K562 (cell line): ENCODE data around the gene TIMP2.

Experiments used
- ARID1B ChIP-seq: fragments of 450-650 bp; IDR thresholded peaks from 2 replicates; pipeline ENCODE4 v1.6.1; 2016; ENCODE audit warnings: antibody characterized with exemption, mild to moderate bottlenecking, inconsistent platforms
- CREB1 ChIP-seq, 2 experiments: sonication (generic) in 1 of 2; formaldehyde crosslinking in 1 of 2; IDR thresholded peaks; 2 replicates each; pipeline versions ENCODE4 v1.6.1 to v1.8.0; 2012 to 2022; ENCODE audit warnings: inconsistent platforms in 1 of 2, mild to moderate bottlenecking in 1 of 2, missing genetic modification reagents in 1 of 2, moderate library complexity in 1 of 2
- MCM7 ChIP-seq, 2 experiments: fragments of 450-650 bp; IDR thresholded peaks; 2 replicates each; pipeline ENCODE4 v1.6.1; 2016 to 2018
- MTA2 ChIP-seq: fragments of 450-650 bp; IDR thresholded peaks from 2 replicates; pipeline ENCODE4 v1.6.1; 2016; ENCODE audit warnings: low read depth
- POLR2AphosphoS5 ChIP-seq: IDR thresholded peaks from 2 replicates; pipeline ENCODE4 v1.6.1; 2011; ENCODE audit warnings: mild to moderate bottlenecking, low read depth, low read length, moderate library complexity; ENCODE audit not compliant: control insufficient read depth, insufficient read depth
- POU5F1 ChIP-seq: fragments of 150-350 bp; IDR thresholded peaks from 2 replicates; pipeline ENCODE4 v1.6.1; 2014; ENCODE audit warnings: borderline replicate concordance, low read length, low read depth, mild to moderate bottlenecking; ENCODE audit not compliant: partially characterized antibody
- TARDBP ChIP-seq: fragments of 450-650 bp; IDR thresholded peaks from 2 replicates; pipeline ENCODE4 v1.6.1; 2016
- ZNF354B ChIP-seq: fragments of 250-450 bp; sonication (Bioruptor Pico); IDR thresholded peaks from 2 replicates; pipeline ENCODE4 v1.4.0; 2020
- ZNF384 ChIP-seq: IDR thresholded peaks from 2 replicates; pipeline ENCODE4 v1.6.1; 2012; ENCODE audit warnings: low read depth, low read length, improper control_type of control experiment
- TF ChIP-seq, protein P1 (sequence below), 3 experiments: IDR thresholded peaks in 2 of 3; conservative IDR thresholded peaks in 1 of 3; 2 replicates each; pipeline ENCODE4 v1.5.1; 2011 to 2012; ENCODE audit warnings: low read length in 3 of 3, mild to moderate bottlenecking in 3 of 3, control low read depth in 2 of 3, improper control_type of control experiment in 1 of 3, inconsistent platforms in 1 of 3, low read depth in 1 of 3, mixed read lengths in 1 of 3, moderate library complexity in 1 of 3; ENCODE audit not compliant: insufficient read depth in 2 of 3
- TF ChIP-seq, protein P2 (sequence below): sonication (generic); formaldehyde crosslinking; IDR thresholded peaks from 2 replicates; pipeline ENCODE4 v1.8.1; 2023; ENCODE audit warnings: mild to moderate bottlenecking, missing genetic modification reagents

DNA sequence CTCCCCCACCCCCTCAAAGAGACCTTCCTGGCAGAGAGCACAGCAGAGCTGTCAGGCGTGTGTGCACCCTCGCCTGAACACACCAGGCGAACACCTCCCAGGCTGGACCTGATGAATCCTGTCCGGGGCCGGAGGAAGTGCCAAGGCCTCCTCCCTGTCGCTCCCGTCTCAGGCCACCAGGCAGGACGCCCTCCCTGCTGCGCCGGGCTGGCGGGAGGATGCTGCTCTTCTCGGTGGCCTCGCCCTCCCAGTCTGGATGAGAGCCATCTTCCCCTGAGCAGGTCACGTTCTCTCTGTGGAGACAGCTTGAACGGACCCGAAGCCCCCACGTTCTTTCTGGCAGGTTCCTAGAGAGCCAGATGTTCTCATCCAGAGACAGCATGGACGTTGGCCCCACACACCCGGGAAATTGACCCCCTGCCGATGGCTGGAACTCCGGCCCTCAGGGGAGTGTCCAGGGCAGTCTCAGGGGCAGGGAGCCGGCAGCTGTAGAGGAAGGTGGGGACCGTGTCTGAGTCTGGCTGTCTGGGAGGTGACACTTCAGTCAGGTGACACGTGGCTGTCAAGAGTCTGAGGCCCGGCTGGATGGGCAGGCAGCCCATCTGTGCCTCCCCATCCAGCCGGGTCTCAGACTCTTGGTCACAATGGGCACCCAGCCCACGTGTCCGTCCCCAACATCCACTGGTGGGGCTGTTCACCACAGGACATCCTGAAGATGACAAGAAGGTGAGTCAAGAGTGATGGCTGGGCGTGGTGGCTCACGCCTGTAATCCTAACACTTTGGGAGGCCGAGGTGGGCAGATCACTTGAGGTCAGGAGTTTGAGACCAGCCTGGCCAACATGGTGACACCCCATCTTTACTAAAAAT lies 5.0 kb upstream of the TIMP2 start:
- TF ChIP-seq CREB1 (IDR thresholded peaks at IDR 0.05) (no peak), CREB1 (CRISPR knock-in tag; IDR thresholded peaks at IDR 0.05) (no peak), ZNF354B (CRISPR knock-in tag) (no peak), POU5F1 (no peak), MTA2 (no peak), ARID1B (no peak), ZNF384 (no peak), TARDBP (no peak), MCM7 (IDR thresholded peaks at IDR 0.05) (no peak), POLR2AphosphoS5 (no peak)
- TF ChIP-seq, protein P1, sequence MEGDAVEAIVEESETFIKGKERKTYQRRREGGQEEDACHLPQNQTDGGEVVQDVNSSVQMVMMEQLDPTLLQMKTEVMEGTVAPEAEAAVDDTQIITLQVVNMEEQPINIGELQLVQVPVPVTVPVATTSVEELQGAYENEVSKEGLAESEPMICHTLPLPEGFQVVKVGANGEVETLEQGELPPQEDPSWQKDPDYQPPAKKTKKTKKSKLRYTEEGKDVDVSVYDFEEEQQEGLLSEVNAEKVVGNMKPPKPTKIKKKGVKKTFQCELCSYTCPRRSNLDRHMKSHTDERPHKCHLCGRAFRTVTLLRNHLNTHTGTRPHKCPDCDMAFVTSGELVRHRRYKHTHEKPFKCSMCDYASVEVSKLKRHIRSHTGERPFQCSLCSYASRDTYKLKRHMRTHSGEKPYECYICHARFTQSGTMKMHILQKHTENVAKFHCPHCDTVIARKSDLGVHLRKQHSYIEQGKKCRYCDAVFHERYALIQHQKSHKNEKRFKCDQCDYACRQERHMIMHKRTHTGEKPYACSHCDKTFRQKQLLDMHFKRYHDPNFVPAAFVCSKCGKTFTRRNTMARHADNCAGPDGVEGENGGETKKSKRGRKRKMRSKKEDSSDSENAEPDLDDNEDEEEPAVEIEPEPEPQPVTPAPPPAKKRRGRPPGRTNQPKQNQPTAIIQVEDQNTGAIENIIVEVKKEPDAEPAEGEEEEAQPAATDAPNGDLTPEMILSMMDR (IDR thresholded peaks at IDR 0.05 in 2 of 3, conservative IDR thresholded peaks at IDR 0.05 in 1 of 3; ENCODE audit: insufficient read depth in 2 of 3, low read depth in 1 of 3, low read length in 3 of 3): no peak
- TF ChIP-seq, protein P2, sequence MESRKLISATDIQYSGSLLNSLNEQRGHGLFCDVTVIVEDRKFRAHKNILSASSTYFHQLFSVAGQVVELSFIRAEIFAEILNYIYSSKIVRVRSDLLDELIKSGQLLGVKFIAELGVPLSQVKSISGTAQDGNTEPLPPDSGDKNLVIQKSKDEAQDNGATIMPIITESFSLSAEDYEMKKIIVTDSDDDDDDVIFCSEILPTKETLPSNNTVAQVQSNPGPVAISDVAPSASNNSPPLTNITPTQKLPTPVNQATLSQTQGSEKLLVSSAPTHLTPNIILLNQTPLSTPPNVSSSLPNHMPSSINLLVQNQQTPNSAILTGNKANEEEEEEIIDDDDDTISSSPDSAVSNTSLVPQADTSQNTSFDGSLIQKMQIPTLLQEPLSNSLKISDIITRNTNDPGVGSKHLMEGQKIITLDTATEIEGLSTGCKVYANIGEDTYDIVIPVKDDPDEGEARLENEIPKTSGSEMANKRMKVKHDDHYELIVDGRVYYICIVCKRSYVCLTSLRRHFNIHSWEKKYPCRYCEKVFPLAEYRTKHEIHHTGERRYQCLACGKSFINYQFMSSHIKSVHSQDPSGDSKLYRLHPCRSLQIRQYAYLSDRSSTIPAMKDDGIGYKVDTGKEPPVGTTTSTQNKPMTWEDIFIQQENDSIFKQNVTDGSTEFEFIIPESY (CRISPR knock-in tag): no peak
